ENCODE measurements around the gene WFIKKN1. TPM values are rescaled to one million over a fixed set of nuclear protein-coding genes. Genes with fewer than 3 reads are reported as not detected.
"Not testable (repeated sequence)": the region's sequence is repeated elsewhere in the genome, so short reads cannot be mapped to it uniquely, and the experiment has no call there.

WFIKKN1 gene
- polyA plus RNA-seq, 1 donor: 0.76 TPM

DNA sequence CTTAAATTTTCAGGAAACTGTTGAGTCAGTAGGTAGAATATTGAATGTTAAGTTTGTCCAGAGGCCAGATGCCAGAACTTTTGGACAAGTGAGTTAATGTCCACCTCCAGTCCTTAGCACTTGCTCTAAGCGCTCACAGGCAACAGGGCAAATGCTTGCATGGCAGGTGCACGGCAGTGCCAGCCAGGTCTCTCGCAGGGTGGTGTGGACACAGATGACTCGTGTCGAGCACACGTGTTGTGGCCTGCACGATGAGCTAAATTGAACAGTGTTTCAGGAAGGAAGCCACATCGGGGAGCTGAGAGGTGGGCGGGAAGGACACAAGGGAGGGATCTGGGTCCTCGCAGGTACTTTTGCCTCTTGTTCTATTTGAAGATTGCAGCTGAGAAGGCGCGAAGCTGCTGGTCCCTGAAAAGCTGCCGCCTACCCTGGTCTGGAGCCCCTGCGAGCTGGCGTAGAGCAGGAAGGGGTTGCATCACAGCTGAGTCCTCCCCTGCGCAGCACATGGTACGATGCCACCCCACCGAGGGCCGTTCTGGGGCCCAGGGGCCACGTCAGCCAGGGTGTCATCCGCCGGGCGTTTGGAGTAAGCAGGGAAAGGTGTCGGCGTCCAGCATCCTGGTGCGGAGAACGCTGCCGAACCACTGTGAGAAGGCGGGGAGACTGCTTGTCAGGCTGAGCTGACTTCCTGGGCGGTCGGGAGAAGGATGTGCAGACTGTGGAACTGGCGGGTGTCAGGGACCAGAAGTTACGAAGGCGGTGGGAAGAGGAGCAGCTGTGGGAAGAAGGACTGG is 34.6 kb upstream of the WFIKKN1 start:
- DNase-seq (ENCODE audit: low read depth): no peak

DNA sequence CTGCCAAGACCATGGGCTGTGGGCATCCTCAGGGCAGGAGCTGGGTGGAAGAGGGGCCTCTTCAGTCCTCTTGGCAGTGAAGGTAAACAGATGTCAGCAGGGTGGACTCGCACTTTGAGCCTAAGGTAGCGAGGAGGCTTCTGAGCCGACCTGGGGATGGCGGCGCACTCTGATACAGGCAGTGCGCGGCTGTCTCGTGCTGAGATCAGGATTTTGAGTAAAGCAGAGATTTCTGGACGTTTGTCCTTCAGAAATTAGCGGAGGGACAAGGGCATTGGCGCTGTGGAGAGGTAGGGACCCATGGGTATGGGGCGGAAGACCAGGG is 34.1 kb upstream of the WFIKKN1 start:
- no peak for DNase-seq (ENCODE audit: low read depth)

DNA sequence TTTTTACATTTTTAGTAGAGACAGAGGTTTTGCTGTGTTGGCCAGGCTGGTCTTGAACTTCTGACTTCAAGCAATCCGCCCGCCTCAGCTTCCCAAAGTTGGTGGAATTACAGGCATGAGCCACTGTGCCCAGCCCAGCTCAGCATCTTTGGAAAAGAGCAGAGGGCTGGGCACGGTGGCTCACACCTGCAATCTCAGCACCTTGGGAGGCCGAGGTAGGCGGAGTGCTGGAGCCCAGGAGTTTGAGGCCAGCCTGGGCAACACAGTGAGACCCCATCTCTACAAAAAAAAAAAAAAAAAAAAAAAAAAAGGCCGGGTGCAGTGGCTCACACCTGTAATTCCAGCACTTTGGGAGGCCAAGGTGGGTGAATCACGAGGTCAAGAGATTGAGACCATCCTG is 33.1 kb upstream of the WFIKKN1 start:
- DNase-seq (ENCODE audit: low read depth): not testable (repeated sequence)

DNA sequence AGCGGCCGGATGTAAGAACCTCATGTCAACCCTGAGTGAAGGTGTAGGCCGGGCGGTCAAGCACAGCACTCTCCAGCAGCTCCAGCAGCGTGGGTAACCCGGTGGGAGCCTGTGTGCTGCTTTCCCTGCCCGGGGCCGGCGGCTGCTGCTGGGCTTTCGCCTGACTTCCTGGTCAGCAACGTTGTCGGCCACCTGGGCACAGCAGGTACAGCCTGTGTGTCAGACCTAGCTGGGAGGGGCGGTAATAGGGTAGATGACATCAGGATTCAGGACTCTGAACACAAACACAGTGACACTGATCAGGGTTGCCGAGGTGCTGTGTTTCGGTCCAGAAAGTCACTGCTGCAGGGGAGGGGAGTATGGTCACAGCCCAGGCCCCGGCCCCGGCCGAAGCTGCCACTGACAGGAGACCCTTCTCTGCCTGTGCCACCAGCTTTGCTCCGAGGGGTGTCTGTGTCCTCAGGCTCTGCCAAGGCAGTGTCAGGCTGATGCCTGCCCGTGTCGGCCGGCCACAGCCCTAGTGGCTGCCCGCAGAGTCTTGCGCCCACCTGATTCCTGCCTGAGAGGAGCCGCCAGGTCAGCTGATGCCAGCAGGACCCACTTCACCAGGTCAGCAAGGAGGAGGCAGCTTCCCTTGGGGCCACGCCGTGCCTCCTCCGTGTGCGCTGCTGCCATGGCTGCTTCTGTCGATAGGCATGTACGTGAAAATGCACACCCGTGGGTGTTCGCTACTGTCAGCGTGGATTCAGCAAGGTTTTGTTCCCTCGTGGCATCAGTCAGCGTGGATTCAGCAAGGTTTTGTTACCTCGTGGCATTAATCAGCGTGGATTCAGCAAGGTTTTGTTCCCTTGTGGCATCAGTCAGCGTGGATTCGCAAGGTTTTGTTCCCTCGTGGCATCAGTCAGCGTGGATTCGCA is 31.7 kb upstream of the WFIKKN1 start:
- DNase-seq (ENCODE audit: low read depth): no peak

DNA sequence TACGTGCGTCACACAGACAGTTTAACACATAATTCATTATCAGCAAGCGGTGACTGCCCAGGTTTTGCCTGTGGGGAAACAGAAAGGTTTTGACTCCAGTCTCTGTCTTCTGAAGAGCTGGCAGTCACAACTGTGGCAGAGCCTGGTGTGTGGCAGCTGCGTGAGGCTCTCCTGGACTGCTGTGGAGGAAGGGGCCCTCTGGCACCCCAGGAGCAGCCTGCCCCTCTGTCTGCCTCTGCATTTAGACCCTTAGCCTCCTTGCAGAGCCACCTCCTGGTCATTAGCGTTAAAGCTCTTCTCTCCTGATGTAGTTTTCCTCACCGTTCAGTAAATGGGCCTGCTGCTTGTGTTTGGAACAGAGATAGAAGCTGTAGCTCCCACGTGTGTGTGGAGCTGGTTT is 30.0 kb upstream of the WFIKKN1 start:
- no peak for DNase-seq (ENCODE audit: low read depth)

DNA sequence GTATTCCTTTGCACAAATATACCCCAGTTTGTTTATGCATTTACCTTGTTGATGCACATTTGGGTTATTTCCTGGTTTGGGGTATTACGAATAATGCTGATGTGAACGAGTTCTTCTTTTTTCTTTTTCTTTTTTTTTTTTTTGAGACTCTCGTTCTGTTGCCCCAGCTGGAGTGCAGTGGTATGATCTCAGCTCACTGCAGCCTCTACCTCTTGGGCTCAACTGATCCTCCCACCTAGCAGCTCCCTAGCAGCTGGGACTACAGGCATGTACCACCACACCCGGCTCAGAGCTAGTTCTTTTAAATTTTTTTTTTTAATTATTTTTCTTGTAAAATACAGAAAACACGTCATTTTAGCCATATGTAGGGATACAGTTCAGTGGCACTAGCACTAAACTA is 26.9 kb upstream of the WFIKKN1 start:
- DNase-seq (ENCODE audit: low read depth): no peak

DNA sequence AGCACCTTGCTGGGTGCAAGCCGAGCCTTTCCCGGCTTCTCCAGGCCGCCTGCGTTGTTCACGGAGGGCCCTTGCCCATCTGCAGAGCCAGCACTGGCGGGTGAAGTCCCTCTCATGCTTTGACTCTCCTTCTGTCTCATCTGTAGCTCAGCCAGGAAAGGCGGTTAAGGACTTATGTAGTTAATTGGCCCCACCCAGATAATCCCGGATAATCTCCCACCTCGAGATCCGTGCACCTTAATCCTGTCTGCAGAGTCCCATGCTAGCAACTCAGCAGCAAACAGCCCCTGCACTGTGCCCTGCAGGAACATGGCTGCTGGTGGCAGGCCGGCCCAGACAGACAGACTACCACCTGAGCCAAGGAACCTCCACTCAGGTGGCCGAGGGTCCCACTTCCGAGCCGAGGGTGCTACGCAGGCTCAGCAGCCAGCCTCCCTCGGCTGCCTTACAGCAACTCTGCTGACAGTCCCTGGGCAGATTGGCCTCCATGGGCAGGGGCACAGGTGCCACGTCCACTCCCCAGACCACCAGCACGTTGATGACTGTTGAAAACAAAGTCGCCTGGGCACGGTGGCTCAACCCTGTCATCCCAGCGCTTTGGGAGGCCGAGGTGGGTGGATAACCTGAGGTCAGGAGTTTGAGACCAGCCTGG is 24.0 kb upstream of the WFIKKN1 start:
- no peak for DNase-seq (ENCODE audit: low read depth)

DNA sequence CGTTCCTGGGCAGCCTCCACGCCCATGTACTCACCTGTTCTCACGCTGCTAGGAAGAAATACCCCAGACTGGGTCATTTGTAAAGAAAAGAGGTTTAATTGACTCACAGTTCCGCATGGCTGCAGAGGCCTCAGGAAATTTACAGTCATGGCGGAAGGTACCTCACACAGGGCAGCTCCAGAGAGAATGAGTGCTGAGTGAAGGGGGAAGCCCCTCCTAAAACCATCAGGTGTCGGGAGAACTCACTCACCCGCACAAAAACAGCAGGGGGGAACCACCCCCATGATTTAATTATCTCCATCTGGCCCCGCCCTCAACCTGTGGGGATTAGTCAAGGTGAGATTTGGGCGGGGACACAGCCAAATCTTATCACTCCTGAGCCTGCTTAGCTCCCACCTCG is 22.8 kb upstream of the WFIKKN1 start:
- no peak for DNase-seq (ENCODE audit: low read depth)

DNA sequence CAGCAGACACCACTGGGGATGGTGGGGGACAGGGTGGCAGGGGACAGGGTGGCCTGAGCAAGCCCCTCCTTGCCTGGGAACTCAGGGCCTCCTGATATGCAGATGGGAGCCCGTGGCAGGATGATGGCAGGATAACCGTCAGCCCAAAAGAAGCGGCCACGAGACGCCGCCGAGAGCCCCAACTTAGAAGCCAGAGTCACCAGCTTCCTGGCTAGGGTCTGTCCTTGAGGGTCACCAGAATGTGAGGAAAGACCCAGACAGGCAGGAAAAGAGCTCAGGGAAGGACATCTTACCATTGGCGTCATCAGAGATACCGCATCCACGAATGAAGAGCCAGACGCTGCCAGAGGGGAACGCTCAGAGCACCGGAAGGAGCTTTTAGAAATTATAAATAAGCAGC is 21.5 kb upstream of the WFIKKN1 start:
- DNase-seq (ENCODE audit: low read depth): no peak

DNA sequence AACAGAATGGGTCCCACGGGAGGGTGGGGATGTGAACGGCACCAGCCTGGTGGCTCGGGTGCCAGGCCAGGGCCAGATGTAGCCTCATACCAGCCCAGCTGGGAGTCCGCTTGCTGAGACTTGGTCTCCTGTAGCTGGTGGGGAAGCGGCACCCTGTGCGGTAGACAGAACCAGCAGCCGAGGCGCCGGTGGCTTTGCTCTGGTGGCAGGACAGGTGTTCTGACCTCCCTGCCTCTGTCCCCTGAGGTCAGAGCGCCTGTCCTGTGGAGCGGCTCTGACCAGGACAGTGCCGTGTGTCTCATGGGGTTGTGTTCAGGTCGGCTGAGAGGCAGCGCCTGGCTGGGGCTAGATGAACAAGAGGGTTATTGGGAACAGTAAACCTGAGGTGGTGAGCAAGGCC is 20.8 kb upstream of the WFIKKN1 start:
- DNase-seq (ENCODE audit: low read depth): no peak

DNA sequence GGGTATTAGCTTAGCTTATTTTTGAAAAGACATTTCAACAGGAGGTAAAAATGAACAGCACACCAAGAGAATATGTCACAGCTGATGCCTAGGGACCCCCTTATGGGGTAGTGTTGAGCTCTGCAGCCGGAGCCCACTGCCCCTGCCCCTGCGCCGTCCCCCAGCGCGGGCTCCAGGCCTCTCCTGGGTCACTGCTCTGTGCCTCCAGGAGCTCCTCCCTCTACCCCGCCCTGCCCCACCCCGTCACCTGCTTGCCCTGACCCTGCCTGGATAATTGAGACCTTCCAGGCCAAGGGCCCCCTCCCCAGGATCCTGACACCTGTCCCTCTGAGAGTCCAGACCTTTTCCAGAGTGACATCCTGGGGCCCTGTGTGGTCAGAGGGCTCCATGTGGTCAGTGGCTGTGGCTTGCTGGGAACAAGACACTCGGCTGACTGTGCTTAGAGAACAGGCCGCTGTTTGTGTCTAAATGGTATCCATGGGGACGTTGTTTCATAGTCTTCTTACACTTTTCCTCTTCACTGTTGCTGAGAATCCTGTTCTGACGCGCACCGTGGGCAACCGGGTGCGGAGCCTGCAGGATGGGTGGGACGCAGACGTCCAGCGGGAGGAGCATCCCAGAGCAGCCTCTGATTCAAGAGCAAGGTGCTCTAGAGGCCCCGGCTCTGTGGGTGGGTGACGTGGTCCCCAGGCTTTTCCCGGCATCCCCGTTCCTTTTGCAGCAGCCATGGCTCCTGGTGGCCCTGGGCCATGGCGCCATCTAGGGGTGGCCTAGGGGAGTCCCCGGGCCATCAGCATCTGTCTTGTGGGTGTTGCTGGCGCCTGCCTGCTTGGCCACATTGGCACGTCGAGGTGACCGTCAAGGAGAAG is 20.0 kb upstream of the WFIKKN1 start:
- no peak for DNase-seq (ENCODE audit: low read depth)

DNA sequence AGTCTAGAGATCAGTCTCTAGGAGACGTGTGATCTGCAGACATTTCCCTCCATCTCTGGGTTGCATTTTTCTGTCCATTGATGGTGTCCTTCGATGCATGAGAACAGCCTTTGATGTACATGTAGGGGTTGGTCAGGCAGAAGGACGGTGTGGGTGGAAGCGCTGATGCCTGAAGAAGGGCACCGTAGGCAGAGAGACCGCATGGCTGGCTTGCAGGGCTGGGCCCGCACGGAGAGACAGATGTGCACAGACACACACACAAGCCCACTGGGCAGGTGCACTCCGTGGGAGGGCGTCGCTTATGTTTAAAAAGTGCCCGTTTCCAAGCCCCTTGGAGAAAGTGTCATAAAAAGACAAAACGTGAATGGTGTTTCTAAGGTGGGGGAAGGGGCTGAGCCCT is 15.7 kb upstream of the WFIKKN1 start:
- no peak for DNase-seq (ENCODE audit: low read depth)

DNA sequence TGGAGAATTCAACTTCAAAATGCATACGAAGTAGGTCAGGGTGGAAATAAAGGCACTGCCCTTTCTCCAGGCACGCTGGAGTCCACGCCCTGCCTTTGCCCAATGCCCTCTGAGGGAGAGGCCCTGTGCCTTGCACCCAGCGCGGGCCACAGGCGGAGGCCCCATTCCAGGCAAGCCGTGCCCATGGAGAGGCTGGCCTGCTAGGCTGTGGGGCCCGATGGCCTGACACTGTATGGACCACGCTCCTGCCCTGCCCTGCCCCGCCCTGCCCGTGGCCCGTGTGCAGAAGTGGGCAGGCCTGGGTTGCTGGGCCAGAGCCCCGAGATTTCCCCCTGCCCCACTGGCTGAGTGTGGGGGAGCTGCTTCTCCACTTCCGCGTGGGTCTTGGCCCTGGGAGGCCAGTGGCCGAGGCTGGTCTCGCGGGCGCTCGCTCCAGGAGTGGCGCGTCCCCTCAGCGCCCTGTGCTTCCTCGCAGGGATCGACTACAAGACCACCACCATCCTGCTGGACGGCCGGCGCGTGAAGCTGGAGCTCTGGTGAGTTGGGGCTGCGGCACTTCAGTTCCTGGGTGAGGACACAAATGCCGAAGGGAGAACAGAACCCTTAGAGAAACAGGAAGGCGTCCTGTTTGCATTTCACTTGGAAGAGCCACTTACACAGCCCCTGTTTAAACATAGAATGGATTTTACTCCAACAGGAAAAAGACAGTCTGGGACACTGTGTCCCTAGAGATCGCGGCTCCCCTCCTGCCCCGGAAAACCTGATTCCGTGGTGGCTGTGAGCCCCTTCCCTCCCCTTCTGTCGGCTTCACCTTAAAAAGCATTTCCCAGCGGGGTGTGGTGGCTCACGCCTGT is 13.8 kb upstream of the WFIKKN1 start:
- DNase-seq (ENCODE audit: low read depth): no peak

DNA sequence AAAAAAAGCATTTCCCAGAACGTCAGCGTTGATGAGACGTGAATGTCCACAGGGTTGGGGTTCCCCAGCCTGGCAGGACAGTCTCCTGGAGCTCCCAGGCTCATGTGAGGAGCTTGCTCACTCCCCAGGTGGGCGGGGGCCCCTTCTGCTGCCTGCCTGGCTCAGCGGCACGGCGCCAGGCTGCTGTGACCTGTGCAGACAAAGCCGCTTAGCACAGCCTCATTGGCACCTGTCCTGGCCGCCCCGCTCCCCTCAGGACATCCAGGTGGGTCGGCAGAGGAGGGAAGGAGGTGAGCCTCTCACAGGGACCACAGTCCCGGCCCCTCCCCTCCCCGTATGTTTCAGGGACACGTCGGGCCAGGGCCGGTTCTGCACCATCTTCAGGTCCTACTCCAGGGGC is 12.9 kb upstream of the WFIKKN1 start:
- DNase-seq (ENCODE audit: low read depth): no peak

DNA sequence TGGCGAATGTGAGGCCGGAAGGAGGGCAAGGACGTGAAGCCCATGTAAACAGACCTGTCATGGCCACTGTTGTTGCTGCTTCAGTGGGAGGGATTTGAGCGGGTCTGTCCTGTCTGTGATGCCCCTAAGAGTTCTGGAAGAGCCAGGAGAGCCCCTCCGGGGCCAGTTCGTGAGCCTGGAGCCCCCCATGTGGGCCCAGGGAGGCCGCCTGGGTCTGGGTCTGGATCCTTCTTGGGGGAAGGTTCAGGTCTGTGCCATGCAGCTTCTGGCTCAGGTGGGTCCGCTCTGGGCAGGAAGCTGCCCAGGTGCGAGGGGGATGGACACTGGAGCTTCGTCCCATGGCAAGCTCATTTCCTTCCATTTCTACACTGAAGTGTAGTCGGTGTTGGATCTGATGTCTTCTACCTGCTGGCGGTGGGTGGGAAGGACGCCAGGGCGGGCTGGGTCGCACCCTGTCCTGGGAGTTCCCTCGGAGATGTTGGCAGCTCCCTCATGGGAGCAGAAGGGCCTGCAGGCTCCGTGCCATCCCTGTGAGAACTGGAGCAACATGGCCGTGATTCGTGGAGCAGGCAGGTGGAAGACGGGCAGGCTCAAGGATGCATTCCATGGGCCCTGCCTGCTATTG is 11.2 kb upstream of the WFIKKN1 start:
- DNase-seq (ENCODE audit: low read depth): no peak

DNA sequence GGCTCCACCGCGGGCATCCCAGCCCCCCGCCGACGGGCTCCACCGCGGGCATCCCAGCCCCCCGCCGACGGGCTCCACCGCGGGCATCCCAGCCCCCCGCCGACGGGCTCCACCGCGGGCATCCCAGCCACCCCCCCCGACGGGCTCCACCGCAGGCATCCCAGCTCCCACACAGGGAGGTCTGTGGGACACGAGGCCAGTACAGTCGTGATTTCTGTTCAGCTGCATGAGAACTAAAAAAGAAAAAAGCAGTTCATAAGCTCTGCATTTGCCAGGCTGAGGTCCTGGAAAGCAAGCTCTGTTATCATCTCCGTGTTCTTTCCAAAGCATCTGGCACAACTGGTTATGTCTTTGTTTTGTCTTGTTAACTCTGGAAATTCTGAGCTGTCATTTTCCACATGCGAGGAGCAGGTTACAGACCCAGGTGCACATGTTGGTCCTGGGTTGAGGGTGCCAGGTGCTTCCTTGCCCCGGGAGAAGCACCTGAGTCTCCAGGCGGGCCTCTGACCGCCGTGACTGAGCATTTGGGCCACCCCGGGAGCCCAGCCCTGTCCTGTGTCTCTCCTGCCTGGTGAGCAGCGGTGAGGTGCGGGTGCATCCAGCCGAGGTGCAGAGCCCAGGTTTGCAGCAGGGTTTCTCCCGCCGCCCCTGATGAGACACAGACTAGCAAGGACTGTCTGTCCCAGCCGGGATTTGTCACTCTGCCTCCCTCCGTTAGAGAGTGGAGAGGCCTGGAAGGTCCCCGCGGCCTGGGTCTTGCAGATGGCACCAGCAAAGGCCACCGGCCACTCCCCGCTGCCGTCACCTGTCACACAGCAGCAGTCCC is 9.9 kb upstream of the WFIKKN1 start:
- DNase-seq (ENCODE audit: low read depth): no peak

DNA sequence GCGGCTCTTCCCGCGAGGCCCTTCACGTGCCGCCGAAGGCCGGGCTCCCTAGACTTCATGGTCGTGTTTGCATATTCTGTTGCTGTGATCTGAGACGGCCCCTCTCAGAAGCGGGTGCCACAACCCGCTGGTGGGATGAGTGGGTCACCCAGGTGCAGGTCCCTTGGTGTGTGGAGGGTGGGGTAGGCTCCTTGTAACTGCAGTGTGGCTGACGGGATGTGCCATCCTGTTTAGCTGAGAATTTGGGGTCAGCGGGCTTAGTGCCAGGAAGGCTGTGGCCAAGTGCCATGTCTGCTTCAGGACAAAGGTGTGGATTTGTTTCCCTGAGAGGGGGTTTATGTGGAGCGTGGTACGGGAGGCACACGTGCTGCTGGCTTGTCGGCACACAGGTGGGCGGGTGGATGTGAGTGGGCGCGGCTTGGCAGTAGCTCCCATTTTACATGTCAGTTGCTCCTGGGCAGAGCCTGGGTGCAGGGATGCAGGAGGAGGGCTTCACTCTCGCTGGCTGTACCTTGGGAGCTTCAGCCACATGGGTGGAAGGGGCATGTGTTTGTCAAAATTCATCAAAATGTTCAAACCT is 9.2 kb upstream of the WFIKKN1 start:
- no peak for DNase-seq (ENCODE audit: low read depth)

DNA sequence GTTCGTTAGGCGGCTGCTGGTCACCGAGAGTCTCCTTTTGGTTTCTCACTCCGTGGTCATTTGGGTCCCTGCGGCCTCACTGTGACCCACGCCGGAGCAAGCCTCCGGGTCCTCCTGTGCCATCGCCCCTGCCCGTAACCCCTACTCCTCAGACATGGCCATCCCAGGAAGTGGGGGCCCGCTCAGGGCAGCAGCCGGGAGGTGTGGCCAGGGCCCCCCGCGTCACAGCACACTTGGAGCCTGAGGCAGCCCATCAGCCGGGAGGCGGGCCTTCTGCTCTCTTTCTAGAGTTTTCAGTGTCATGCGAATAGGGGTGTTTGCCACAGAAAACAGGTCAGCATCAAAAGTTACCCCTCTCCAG is 7.9 kb upstream of the WFIKKN1 start:
- DNase-seq (ENCODE audit: low read depth): no peak

DNA sequence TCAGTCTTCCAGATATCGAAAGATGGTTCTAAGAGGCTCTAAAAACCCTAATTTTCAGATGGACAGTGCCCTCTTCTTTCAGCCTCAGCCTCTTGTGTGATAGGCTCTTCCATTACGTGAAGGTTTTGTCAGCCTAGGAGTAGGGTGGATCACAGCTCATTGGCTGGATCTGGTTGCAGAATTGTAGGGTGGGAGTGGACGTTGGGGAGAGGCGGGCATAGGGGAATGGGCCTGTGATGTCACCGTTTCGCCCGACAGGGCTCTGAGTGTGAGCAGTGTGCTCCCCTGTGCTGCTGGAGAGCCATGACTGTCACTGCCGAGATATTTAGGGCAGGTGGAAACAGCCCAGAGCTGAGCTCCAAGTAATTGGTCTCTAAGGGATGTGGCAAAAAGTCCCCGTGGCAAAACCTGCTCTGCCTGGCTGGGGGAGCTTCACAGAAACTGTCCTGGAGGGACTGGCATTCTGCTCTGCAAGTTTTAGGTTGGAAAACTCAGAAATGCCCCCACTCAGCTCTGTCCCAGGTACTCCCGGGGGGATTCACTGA is 6.2 kb upstream of the WFIKKN1 start:
- no peak for DNase-seq (ENCODE audit: low read depth)

Data from forelimb muscle (tissue), 1 donor.